HL-60 (cell line): ENCODE data around the gene GMEB2.

Source experiments
- POLR2AphosphoS5 ChIP-seq: IDR thresholded peaks from 2 replicates; pipeline ENCODE4 v1.6.1; 2012; ENCODE audit warnings: low read depth
- SPI1 ChIP-seq: IDR thresholded peaks from 2 replicates; pipeline ENCODE4 v1.6.1; 2012; ENCODE audit warnings: low read depth, mild to moderate bottlenecking, borderline replicate concordance
- TF ChIP-seq, protein P1 (sequence below): IDR thresholded peaks from one replicate; pipeline ENCODE4 v1.5.1; 2011; ENCODE audit warnings: low read length, control low read depth, inconsistent platforms; ENCODE audit not compliant: insufficient read depth
- TF ChIP-seq, protein P2 (sequence below): IDR thresholded peaks from 2 replicates; pipeline ENCODE4 v1.6.1; 2012; ENCODE audit warnings: low read depth; ENCODE audit not compliant: insufficient replicate concordance

- TF ChIP-seq SPI1 (no peak), POLR2AphosphoS5 (no peak)
- TF ChIP-seq, protein P1, sequence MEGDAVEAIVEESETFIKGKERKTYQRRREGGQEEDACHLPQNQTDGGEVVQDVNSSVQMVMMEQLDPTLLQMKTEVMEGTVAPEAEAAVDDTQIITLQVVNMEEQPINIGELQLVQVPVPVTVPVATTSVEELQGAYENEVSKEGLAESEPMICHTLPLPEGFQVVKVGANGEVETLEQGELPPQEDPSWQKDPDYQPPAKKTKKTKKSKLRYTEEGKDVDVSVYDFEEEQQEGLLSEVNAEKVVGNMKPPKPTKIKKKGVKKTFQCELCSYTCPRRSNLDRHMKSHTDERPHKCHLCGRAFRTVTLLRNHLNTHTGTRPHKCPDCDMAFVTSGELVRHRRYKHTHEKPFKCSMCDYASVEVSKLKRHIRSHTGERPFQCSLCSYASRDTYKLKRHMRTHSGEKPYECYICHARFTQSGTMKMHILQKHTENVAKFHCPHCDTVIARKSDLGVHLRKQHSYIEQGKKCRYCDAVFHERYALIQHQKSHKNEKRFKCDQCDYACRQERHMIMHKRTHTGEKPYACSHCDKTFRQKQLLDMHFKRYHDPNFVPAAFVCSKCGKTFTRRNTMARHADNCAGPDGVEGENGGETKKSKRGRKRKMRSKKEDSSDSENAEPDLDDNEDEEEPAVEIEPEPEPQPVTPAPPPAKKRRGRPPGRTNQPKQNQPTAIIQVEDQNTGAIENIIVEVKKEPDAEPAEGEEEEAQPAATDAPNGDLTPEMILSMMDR, result no peak
- TF ChIP-seq, protein P2, sequence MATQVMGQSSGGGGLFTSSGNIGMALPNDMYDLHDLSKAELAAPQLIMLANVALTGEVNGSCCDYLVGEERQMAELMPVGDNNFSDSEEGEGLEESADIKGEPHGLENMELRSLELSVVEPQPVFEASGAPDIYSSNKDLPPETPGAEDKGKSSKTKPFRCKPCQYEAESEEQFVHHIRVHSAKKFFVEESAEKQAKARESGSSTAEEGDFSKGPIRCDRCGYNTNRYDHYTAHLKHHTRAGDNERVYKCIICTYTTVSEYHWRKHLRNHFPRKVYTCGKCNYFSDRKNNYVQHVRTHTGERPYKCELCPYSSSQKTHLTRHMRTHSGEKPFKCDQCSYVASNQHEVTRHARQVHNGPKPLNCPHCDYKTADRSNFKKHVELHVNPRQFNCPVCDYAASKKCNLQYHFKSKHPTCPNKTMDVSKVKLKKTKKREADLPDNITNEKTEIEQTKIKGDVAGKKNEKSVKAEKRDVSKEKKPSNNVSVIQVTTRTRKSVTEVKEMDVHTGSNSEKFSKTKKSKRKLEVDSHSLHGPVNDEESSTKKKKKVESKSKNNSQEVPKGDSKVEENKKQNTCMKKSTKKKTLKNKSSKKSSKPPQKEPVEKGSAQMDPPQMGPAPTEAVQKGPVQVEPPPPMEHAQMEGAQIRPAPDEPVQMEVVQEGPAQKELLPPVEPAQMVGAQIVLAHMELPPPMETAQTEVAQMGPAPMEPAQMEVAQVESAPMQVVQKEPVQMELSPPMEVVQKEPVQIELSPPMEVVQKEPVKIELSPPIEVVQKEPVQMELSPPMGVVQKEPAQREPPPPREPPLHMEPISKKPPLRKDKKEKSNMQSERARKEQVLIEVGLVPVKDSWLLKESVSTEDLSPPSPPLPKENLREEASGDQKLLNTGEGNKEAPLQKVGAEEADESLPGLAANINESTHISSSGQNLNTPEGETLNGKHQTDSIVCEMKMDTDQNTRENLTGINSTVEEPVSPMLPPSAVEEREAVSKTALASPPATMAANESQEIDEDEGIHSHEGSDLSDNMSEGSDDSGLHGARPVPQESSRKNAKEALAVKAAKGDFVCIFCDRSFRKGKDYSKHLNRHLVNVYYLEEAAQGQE, result no peak
These were observed 16.6 kb upstream of the GMEB2 start for GRCh38 chr20:63643499-63643898.
